Astrocyte of the spinal cord (primary cell): ENCODE results near the gene CYTH3.

Experiments used
- DNase-seq: peaks from one replicate; pipeline ENCODE4 v3.0.0; 2011; ENCODE audit warnings: low read depth, low spot score
- H3K4me3 ChIP-seq: 2 replicates; pipeline ENCODE4 v1.5.1; 2011; ENCODE audit warnings: low read depth, mild to moderate bottlenecking, low read length, moderate library complexity
- CTCF ChIP-seq: IDR thresholded peaks from 2 replicates; pipeline ENCODE4 v1.5.1; 2012; ENCODE audit warnings: low read depth, mild to moderate bottlenecking, low read length, inconsistent platforms
- in situ Hi-C: cut with HindIII; loops from 2 replicates; pipeline ENCODE4 v1.10.0; 2017; ENCODE audit warnings: low sequenced_read_pairs

The CYTH3 gene

GRCh38 chr7:6182993-6183392 lies 89.4 kb downstream of the CYTH3 start:
- in situ Hi-C loops = no loop called here
- DNase-seq = no peak
- no peak overlapping the region for H3K4me3 ChIP-seq
- no peak for TF ChIP-seq CTCF

GRCh38 chr7:6181136-6181535 lies 91.3 kb downstream of the CYTH3 start:
- in situ Hi-C loops = no loop called here

GRCh38 chr7:6180344-6180725 lies 92.1 kb downstream of the CYTH3 start:
- H3K4me3 ChIP-seq = no peak overlapping the region
- in situ Hi-C loops = no loop called here
- TF ChIP-seq CTCF = no peak
- no peak for DNase-seq

More at GRCh38 chr7:6181136-6181535, 91.3 kb downstream of the CYTH3 start:
- no peak for DNase-seq
- no peak for TF ChIP-seq CTCF
- H3K4me3 ChIP-seq = no peak overlapping the region

GRCh38 chr7:6179620-6180343 lies 92.6 kb downstream of the CYTH3 start:
- in situ Hi-C loops = no loop called here
- DNase-seq = no peak
- TF ChIP-seq CTCF = no peak
- H3K4me3 ChIP-seq = no peak overlapping the region

- in situ Hi-C loops = no loop called here
- H3K4me3 ChIP-seq = no peak overlapping the region
- no peak for DNase-seq
- TF ChIP-seq CTCF = no peak
Measured at GRCh38 chr7:6178298-6179029, 94.0 kb downstream of the CYTH3 start.

- DNase-seq = peak; percentile 43
- TF ChIP-seq CTCF = no peak
- no peak overlapping the region for H3K4me3 ChIP-seq
- in situ Hi-C loops = no loop called here
Measured at GRCh38 chr7:6175645-6176044, 96.8 kb downstream of the CYTH3 start.
